PFSK-1 (cell line): Measurements from ENCODE around the gene LRP2.

Experiments used
- FOXP2 ChIP-seq: optimal IDR thresholded peaks from 2 replicates; pipeline ENCODE3; 2011; ENCODE audit warnings: borderline replicate concordance, control low read depth, inconsistent platforms; ENCODE audit not compliant: insufficient read depth; ENCODE audit errors: extremely low read length, extremely low read depth
- POLR2AphosphoS5 ChIP-seq: IDR thresholded peaks from 2 replicates; pipeline ENCODE4 v1.6.1; 2012; ENCODE audit warnings: low read depth, mild to moderate bottlenecking, control low read depth, low read length, moderate library complexity
- REST ChIP-seq, 2 experiments: IDR thresholded peaks; 2 replicates each; pipeline versions ENCODE4 v1.6.1 to v1.8.0; 2011 to 2012; ENCODE audit warnings: low read depth in 2 of 2, low read length in 2 of 2, control low read depth in 1 of 2, inconsistent platforms in 1 of 2, mild to moderate bottlenecking in 1 of 2, moderate library complexity in 1 of 2; ENCODE audit not compliant: insufficient read depth in 1 of 2
- SIN3A ChIP-seq: IDR thresholded peaks from 2 replicates; pipeline ENCODE4 v1.6.1; 2012; ENCODE audit warnings: mild to moderate bottlenecking, low read length, moderate library complexity, borderline replicate concordance; ENCODE audit not compliant: insufficient read depth
- TAF1 ChIP-seq: IDR thresholded peaks from 2 replicates; pipeline ENCODE4 v1.6.1; 2012; ENCODE audit warnings: low read length, control low read depth, borderline replicate concordance; ENCODE audit not compliant: insufficient read depth

- TF ChIP-seq POLR2AphosphoS5, result no peak
- no peak for TF ChIP-seq TAF1
- TF ChIP-seq REST (IDR thresholded peaks at IDR 0.05; ENCODE audit: insufficient read depth in 1 of 2, low read depth in 2 of 2, low read length in 2 of 2), result no peak
- TF ChIP-seq SIN3A, result no peak
- no peak for TF ChIP-seq FOXP2
Observed at GRCh38 chr2:169294001-169294675, 68.2 kb downstream of the LRP2 start.
